HepG2 (cell line): ENCODE data around the gene PHLPP2. TPM values are rescaled to one million over a fixed set of nuclear protein-coding genes. Genes with fewer than 3 reads are reported as not detected.
A peak's percentile ranks its signal among the peaks of the same experiment; 100 is the strongest.

Source experiments
- AKNA ChIP-seq: sonication (generic); formaldehyde crosslinking; IDR thresholded peaks from 2 replicates; pipeline ENCODE4 v1.4.0; 2020; ENCODE audit warnings: missing genetic modification reagents, borderline replicate concordance
- CAMTA2 ChIP-seq: sonication (generic); formaldehyde crosslinking; IDR thresholded peaks from 2 replicates; pipeline ENCODE4 v1.4.0; 2020; ENCODE audit warnings: mild to moderate bottlenecking, missing genetic modification reagents, borderline replicate concordance
- FLYWCH1 ChIP-seq: sonication (generic); formaldehyde crosslinking; IDR thresholded peaks from 2 replicates; pipeline ENCODE4 v1.8.1; 2023; ENCODE audit warnings: mild to moderate bottlenecking, missing genetic modification reagents
- HCFC1 ChIP-seq: fragments of 150-350 bp; IDR thresholded peaks from 2 replicates; pipeline ENCODE4 v1.6.1; 2014; ENCODE audit warnings: low read depth, low read length
- IRF1 ChIP-seq: sonication (generic); formaldehyde crosslinking; IDR thresholded peaks from 2 replicates; pipeline ENCODE4 v1.4.0; 2020; ENCODE audit warnings: low read depth, mild to moderate bottlenecking, missing genetic modification reagents
- KDM6A ChIP-seq: IDR thresholded peaks from 2 replicates; pipeline ENCODE4 v1.6.1; 2016; ENCODE audit warnings: low read depth
- TBX3 ChIP-seq: fragments of 450-650 bp; IDR thresholded peaks from 2 replicates; pipeline ENCODE4 v1.6.1; 2017; ENCODE audit warnings: antibody characterized with exemption, mild to moderate bottlenecking, inconsistent platforms, borderline replicate concordance
- THAP7 ChIP-seq: sonication (generic); formaldehyde crosslinking; IDR thresholded peaks from 2 replicates; pipeline ENCODE4 v1.8.1; 2023; ENCODE audit warnings: mild to moderate bottlenecking, missing genetic modification reagents
- TP53 ChIP-seq: sonication (generic); formaldehyde crosslinking; conservative IDR thresholded peaks from 2 replicates; pipeline ENCODE4 v1.4.0; 2020; ENCODE audit warnings: missing genetic modification reagents
- ZMAT5 ChIP-seq: sonication (generic); formaldehyde crosslinking; IDR thresholded peaks from 2 replicates; pipeline ENCODE4 v1.5.0; 2020; ENCODE audit warnings: mild to moderate bottlenecking, low read depth, missing genetic modification reagents, borderline replicate concordance
- ZNF10 ChIP-seq: sonication (generic); formaldehyde crosslinking; IDR thresholded peaks from 2 replicates; pipeline ENCODE4 v1.4.0; 2020; ENCODE audit warnings: mild to moderate bottlenecking, low read depth, missing genetic modification reagents, borderline replicate concordance
- ZNF264 ChIP-seq: sonication (generic); formaldehyde crosslinking; IDR thresholded peaks from 2 replicates; pipeline ENCODE4 v1.4.0; 2020; ENCODE audit warnings: missing genetic modification reagents
- ZNF3 ChIP-seq: IDR thresholded peaks from 2 replicates; pipeline ENCODE4 v1.7.0; 2017; ENCODE audit warnings: inconsistent platforms
- ZNF513 ChIP-seq: sonication (generic); formaldehyde crosslinking; conservative IDR thresholded peaks from 2 replicates; pipeline ENCODE4 v1.5.0; 2020; ENCODE audit warnings: missing genetic modification reagents
- ZNF776 ChIP-seq: sonication (generic); formaldehyde crosslinking; IDR thresholded peaks from 2 replicates; pipeline ENCODE4 v1.4.0; 2020; ENCODE audit warnings: mild to moderate bottlenecking, missing genetic modification reagents
- ZNF777 ChIP-seq: sonication (generic); formaldehyde crosslinking; IDR thresholded peaks from 2 replicates; pipeline ENCODE4 v1.4.0; 2020; ENCODE audit warnings: missing genetic modification reagents
- ZSCAN5A ChIP-seq: sonication (generic); formaldehyde crosslinking; IDR thresholded peaks from 2 replicates; pipeline ENCODE4 v1.8.0; 2022; ENCODE audit warnings: mild to moderate bottlenecking, missing genetic modification reagents, borderline replicate concordance
- ZXDC ChIP-seq: sonication (generic); formaldehyde crosslinking; IDR thresholded peaks from 2 replicates; pipeline ENCODE4 v1.5.0; 2020; ENCODE audit warnings: mild to moderate bottlenecking, missing genetic modification reagents
- polyA plus RNA-seq, 8 experiments: library from polyadenylated mRNA; depleted of rRNA in 3 of 8; stranded (reverse) in 7 of 8; unstranded in 1 of 8; fragments of >200 nt; fragmentation: Illumina TruSeq in 4 of 8; extraction: Trizol in 4 of 8; gene quantifications; 2 replicates each; pipeline versions ENCODE4 v1.2.1 to v1.2.3, GENCODE V29; 2011 to 2016; ENCODE audit warnings: low read depth in 4 of 8, missing spikeins in 1 of 8, mixed read lengths in 1 of 8; ENCODE audit not compliant: insufficient read depth in 1 of 8
- total RNA-seq, 5 experiments: library from RNA; depleted of rRNA; stranded (reverse); fragments of >200 nt; fragmentation: Illumina TruSeq; extraction: Trizol; gene quantifications; 2 replicates each; pipeline ENCODE4 v1.2.3, GENCODE V29; 2016; ENCODE audit warnings: low read depth in 1 of 5

Gene PHLPP2
- total and polyA plus RNA-seq, 2 of the 13 experiments (the other 11 are each of a cell fraction or from before 2014, with no cell fraction given): 8.9 TPM

GRCh38 chr16:71670537-71670936 lies 54.0 kb downstream of the PHLPP2 start (continued):
- TF ChIP-seq ZNF513 (CRISPR knock-in tag): no peak
- peak; percentile 46; the same call in 1 of the 2 replicates for TF ChIP-seq TBX3
- no peak for TF ChIP-seq FLYWCH1
- TF ChIP-seq CAMTA2 (CRISPR knock-in tag): no peak
- no peak for TF ChIP-seq THAP7 (CRISPR knock-in tag)
- TF ChIP-seq ZSCAN5A: no peak
- TF ChIP-seq ZNF10 (CRISPR knock-in tag): no peak
- no peak for TF ChIP-seq ZNF3 (CRISPR knock-in tag)
- TF ChIP-seq HCFC1: peak; percentile 25; the same call in 1 of the 2 replicates
- TF ChIP-seq ZNF264 (CRISPR knock-in tag): no peak
- TF ChIP-seq ZXDC: no peak
- no peak for TF ChIP-seq AKNA (CRISPR knock-in tag)
- no peak for TF ChIP-seq ZNF777 (CRISPR knock-in tag)
- TF ChIP-seq TP53 (CRISPR knock-in tag): no peak
- no peak for TF ChIP-seq ZNF776 (CRISPR knock-in tag)
- no peak for TF ChIP-seq ZMAT5
- no peak for TF ChIP-seq IRF1 (CRISPR knock-in tag)
- no peak for TF ChIP-seq KDM6A (CRISPR knock-in tag)
